ENCODE measurements around the gene ZNF766. TPM values are rescaled to one million over a fixed set of nuclear protein-coding genes. Genes with fewer than 3 reads are reported as not detected.
A peak's percentile ranks its signal among the peaks of the same experiment; 100 is the strongest.

The ZNF766 gene
- total RNA-seq (2021; ENCODE audit: unreplicated experiment) = 13.9 TPM
- 7.0 TPM for polyA plus RNA-seq (2012; ENCODE audit: insufficient read length)
- percentile 82 among the genes with signal in this experiment for Bru-seq, nascent RNA
- percentile 80 among the genes with signal in this experiment for BruChase-seq, experiment 1, labeled RNA remaining after a 2-hour chase
- percentile 68 among the genes with signal in this experiment for BruChase-seq, experiment 2, labeled RNA remaining after a 6-hour chase
- long read RNA-seq, full-length matches to known transcripts = 34 of 38 reads
- long read RNA-seq, partial matches to known transcripts = 1 of 38 reads
- long read RNA-seq, other reads (novel, unspliced or antisense) = 3 of 38 reads

DNA sequence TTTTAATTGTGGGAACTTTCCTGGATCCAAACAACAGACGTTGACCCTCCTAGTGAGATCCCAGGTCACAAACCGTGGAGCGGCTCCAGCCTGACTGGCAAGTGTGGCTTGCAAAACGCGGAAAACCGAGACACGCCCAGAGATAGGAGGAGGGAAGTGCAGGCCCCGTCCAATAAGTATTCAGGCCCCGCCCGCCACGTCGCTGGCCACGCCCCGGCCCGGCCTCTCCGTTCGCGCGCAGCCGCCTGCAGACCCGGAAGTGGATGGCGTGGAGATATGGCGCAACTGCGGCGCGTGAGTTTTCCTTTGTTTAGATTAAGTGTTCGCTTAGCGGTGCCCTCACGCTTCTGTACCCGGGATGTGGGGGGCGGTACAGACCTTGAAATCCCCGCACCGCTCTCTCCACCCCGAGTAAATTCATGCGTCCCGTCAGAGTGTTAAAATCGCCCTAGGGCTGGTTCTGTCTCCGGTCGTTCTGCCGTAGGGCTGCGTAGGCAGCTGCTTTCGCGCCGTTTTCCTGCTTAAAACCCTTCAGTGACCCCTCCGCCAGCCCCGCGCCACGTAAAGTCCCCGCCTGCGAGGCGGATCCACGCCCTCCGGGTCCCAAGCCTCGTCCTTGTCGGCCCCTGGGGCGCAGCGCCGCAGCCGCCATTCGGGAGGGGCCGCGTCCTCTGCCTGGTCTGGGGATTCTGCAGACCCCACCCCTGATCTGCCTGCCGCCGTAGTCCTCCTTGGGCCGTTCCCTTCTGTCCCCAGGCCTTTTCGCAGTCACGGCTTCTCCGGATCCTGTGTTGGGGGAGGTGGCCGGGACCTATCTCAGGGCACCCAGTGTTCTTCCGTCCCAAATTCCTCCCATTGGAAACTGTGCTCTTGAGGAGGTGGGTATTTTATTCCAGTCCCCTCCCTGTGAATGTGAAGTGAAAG lies at the start of gene ZNF766:
ZNF766 (plus strand) TSS at position 250 of the 924 bp plus-strand sequence; CDS start at position 277, 27 bp downstream.
- ChIA-PET CTCF (no interaction called here), POLR2A (no interaction called here)
- TF ChIP-seq SIN3A (IDR thresholded peaks at IDR 0.05; ENCODE audit: borderline replicate concordance, insufficient read depth, low read depth, low read length) (peak; percentile 64; the same call in 1 of the 2 replicates), TCF7L2 (IDR thresholded peaks at IDR 0.05; ENCODE audit: low read depth, low read length) (no peak), POLR2AphosphoS5 (IDR thresholded peaks at IDR 0.05; ENCODE audit: low read depth, low read length) (peak; percentile 84), CTCF (IDR thresholded peaks at IDR 0.05) (no peak)
- TF ChIP-seq, protein P1, sequence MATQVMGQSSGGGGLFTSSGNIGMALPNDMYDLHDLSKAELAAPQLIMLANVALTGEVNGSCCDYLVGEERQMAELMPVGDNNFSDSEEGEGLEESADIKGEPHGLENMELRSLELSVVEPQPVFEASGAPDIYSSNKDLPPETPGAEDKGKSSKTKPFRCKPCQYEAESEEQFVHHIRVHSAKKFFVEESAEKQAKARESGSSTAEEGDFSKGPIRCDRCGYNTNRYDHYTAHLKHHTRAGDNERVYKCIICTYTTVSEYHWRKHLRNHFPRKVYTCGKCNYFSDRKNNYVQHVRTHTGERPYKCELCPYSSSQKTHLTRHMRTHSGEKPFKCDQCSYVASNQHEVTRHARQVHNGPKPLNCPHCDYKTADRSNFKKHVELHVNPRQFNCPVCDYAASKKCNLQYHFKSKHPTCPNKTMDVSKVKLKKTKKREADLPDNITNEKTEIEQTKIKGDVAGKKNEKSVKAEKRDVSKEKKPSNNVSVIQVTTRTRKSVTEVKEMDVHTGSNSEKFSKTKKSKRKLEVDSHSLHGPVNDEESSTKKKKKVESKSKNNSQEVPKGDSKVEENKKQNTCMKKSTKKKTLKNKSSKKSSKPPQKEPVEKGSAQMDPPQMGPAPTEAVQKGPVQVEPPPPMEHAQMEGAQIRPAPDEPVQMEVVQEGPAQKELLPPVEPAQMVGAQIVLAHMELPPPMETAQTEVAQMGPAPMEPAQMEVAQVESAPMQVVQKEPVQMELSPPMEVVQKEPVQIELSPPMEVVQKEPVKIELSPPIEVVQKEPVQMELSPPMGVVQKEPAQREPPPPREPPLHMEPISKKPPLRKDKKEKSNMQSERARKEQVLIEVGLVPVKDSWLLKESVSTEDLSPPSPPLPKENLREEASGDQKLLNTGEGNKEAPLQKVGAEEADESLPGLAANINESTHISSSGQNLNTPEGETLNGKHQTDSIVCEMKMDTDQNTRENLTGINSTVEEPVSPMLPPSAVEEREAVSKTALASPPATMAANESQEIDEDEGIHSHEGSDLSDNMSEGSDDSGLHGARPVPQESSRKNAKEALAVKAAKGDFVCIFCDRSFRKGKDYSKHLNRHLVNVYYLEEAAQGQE (IDR thresholded peaks at IDR 0.05; ENCODE audit: insufficient read depth in 1 of 2, low read depth in 2 of 2, low read length in 1 of 2) = no peak
- Histone ChIP-seq H3K36me3 (ENCODE audit: control insufficient read depth, insufficient read depth, low read length) (peaks cover 4% of the 10 kb centered on the region; the same call in 1 of the 2 replicates), H3K4me3 (ENCODE audit: low read depth in 2 of 2, low read length in 2 of 2) (peak within 1 kb of the TSS; percentile 92 to 96), H3K9me3 (ENCODE audit: control insufficient read depth, insufficient read depth, low read depth, low read length) (no peaks in the 10 kb centered on the region), H3K27me3 (ENCODE audit: control insufficient read depth, insufficient read depth, low read length) (no peaks in the 10 kb centered on the region), H3K4me1 (ENCODE audit: control insufficient read depth, insufficient read depth, low read length) (no peaks in the 10 kb centered on the region; the same call in 1 of the 2 replicates), H3K27ac (ENCODE audit: low read length) (peak within 1 kb of the TSS; percentile 94)
- peak; percentile 99 for ATAC-seq
- in situ Hi-C loops (cut with HindIII; ENCODE audit: low pct_unique_long_range_greater_than_20kb, low sequenced_read_pairs) = no loop called here
- TSS peak; percentile 88 for BruUV-seq (replicated peaks)
- intact Hi-C loops (cut with micrococcal nuclease; ENCODE audit: unreplicated experiment) = no loop called here
- peak; percentile 48 for DNase-seq (ENCODE audit: low read depth, low spot score)

- ChIA-PET POLR2A (no interaction called here), CTCF (no interaction called here)
- Histone ChIP-seq H3K36me3 (ENCODE audit: control insufficient read depth, insufficient read depth, low read length) (peaks cover 18% of the 10 kb centered on the region), H3K27ac (ENCODE audit: low read length) (no peak overlapping the region), H3K4me3 (ENCODE audit: low read depth in 2 of 2, low read length in 2 of 2) (no peak overlapping the region), H3K4me1 (ENCODE audit: control insufficient read depth, insufficient read depth, low read length) (no peaks in the 10 kb centered on the region), H3K27me3 (ENCODE audit: control insufficient read depth, insufficient read depth, low read length) (no peaks in the 10 kb centered on the region), H3K9me3 (ENCODE audit: control insufficient read depth, insufficient read depth, low read depth, low read length) (no peaks in the 10 kb centered on the region)
- ATAC-seq (no peak), DNase-seq (ENCODE audit: low read depth, low spot score) (no peak)
- TF ChIP-seq SIN3A (IDR thresholded peaks at IDR 0.05; ENCODE audit: borderline replicate concordance, insufficient read depth, low read depth, low read length) = no peak
- no peak for TF ChIP-seq CTCF (IDR thresholded peaks at IDR 0.05)
- TF ChIP-seq POLR2AphosphoS5 (IDR thresholded peaks at IDR 0.05; ENCODE audit: low read depth, low read length) = no peak
- TF ChIP-seq, protein P1 (IDR thresholded peaks at IDR 0.05; ENCODE audit: insufficient read depth in 1 of 2, low read depth in 2 of 2, low read length in 1 of 2) = no peak
- TF ChIP-seq TCF7L2 (IDR thresholded peaks at IDR 0.05; ENCODE audit: low read depth, low read length) = no peak
- BruUV-seq (replicated peaks) = no TSS peak
- intact Hi-C loops (cut with micrococcal nuclease; ENCODE audit: unreplicated experiment) (no loop called here), in situ Hi-C loops (cut with HindIII; ENCODE audit: low pct_unique_long_range_greater_than_20kb, low sequenced_read_pairs) (no loop called here)
Measured at GRCh38 chr19:52219611-52220010, 49.8 kb upstream of the ZNF766 start.
